NT2/D1 (cell line): ENCODE data around the gene DENND5B.

Experiments
- DNase-seq: peaks from one replicate; pipeline ENCODE4 v3.0.0-alpha.2; 2011; ENCODE audit warnings: low read depth, low spot score
- H3K27me3 ChIP-seq: 2 replicates; pipeline ENCODE4 v1.6.0; 2011; ENCODE audit warnings: mild to moderate bottlenecking; ENCODE audit not compliant: insufficient read length, insufficient read depth
- H3K36me3 ChIP-seq: 2 replicates; pipeline ENCODE4 v1.6.1; 2011; ENCODE audit warnings: mild to moderate bottlenecking, low read length, mixed read lengths; ENCODE audit not compliant: insufficient read depth, insufficient read length
- H3K4me1 ChIP-seq: 2 replicates; pipeline ENCODE4 v1.5.1; 2011; ENCODE audit not compliant: insufficient read depth, insufficient read length
- H3K4me3 ChIP-seq: 2 replicates; pipeline ENCODE4 v1.5.1; 2011; ENCODE audit warnings: low read depth; ENCODE audit not compliant: insufficient read length
- H3K9ac ChIP-seq: 2 replicates; pipeline ENCODE4 v1.6.0; 2011; ENCODE audit warnings: low read depth; ENCODE audit not compliant: insufficient read length
- H3K9me3 ChIP-seq: 2 replicates; pipeline ENCODE4 v1.5.1; 2011; ENCODE audit warnings: mild to moderate bottlenecking, low read length; ENCODE audit not compliant: insufficient read depth
- SUZ12 ChIP-seq: IDR thresholded peaks from 2 replicates; pipeline ENCODE4 v1.6.1; 2011; ENCODE audit not compliant: insufficient read length, insufficient read depth; ENCODE audit errors: extremely low read depth
- YY1 ChIP-seq: IDR thresholded peaks from 2 replicates; pipeline ENCODE4 v1.6.1; 2011; ENCODE audit not compliant: insufficient read length, insufficient read depth
- ZNF274 ChIP-seq: IDR thresholded peaks from 2 replicates; pipeline ENCODE4 v1.6.1; 2011; ENCODE audit warnings: mild to moderate bottlenecking, low read depth, low read length

Gene DENND5B

GRCh38 chr12:31536672-31537071 lies 54.3 kb downstream of the DENND5B start:
- Histone ChIP-seq H3K4me1 (peaks cover 4% of the 10 kb centered on the region), H3K36me3 (no peaks in the 10 kb centered on the region), H3K27me3 (no peaks in the 10 kb centered on the region), H3K9ac (no peak overlapping the region), H3K4me3 (no peak overlapping the region), H3K9me3 (peaks cover 11% of the 10 kb centered on the region)
- TF ChIP-seq YY1 (no peak), ZNF274 (no peak), SUZ12 (no peak)
- no peak for DNase-seq

GRCh38 chr12:31533470-31533869 lies 57.5 kb downstream of the DENND5B start:
- no peak overlapping the region for H3K9ac ChIP-seq
- TF ChIP-seq ZNF274, result no peak
- no peak for TF ChIP-seq YY1
- TF ChIP-seq SUZ12, result no peak
- 0 out of 2 replicates have a peak, but pooled peaks cover 7% of the 10 kb centered on the region for H3K9me3 ChIP-seq
- H3K36me3 ChIP-seq, result no peaks in the 10 kb centered on the region
- no peak overlapping the region for H3K4me3 ChIP-seq
- no peak for DNase-seq
- H3K4me1 ChIP-seq, result peaks cover 4% of the 10 kb centered on the region
- no peaks in the 10 kb centered on the region for H3K27me3 ChIP-seq

GRCh38 chr12:31531893-31532292 lies 59.0 kb downstream of the DENND5B start:
- no peak overlapping the region for H3K4me3 ChIP-seq
- no peaks in the 10 kb centered on the region for H3K27me3 ChIP-seq
- H3K4me1 ChIP-seq, result peaks cover 4% of the 10 kb centered on the region
- DNase-seq, result no peak
- TF ChIP-seq SUZ12 (no peak), YY1 (no peak), ZNF274 (no peak)
- no peaks in the 10 kb centered on the region for H3K36me3 ChIP-seq
- no peaks in the 10 kb centered on the region for H3K9me3 ChIP-seq
- no peak overlapping the region for H3K9ac ChIP-seq

GRCh38 chr12:31528095-31528494 lies 62.8 kb downstream of the DENND5B start:
- Histone ChIP-seq H3K27me3 (no peaks in the 10 kb centered on the region), H3K4me1 (peaks cover 2% of the 10 kb centered on the region), H3K9ac (no peak overlapping the region), H3K4me3 (no peak overlapping the region), H3K9me3 (no peaks in the 10 kb centered on the region), H3K36me3 (no peaks in the 10 kb centered on the region)
- DNase-seq, result no peak
- TF ChIP-seq SUZ12 (no peak), ZNF274 (no peak), YY1 (no peak)

- no peak overlapping the region for H3K4me3 ChIP-seq
- peaks cover 2% of the 10 kb centered on the region for H3K4me1 ChIP-seq
- H3K27me3 ChIP-seq, result no peaks in the 10 kb centered on the region
- no peaks in the 10 kb centered on the region for H3K9me3 ChIP-seq
- H3K36me3 ChIP-seq, result no peaks in the 10 kb centered on the region
- no peak for DNase-seq
- no peak overlapping the region for H3K9ac ChIP-seq
- no peak for TF ChIP-seq YY1
- no peak for TF ChIP-seq SUZ12
- no peak for TF ChIP-seq ZNF274
Measured at GRCh38 chr12:31527083-31527482, 63.9 kb downstream of the DENND5B start.

- Histone ChIP-seq H3K36me3 (no peaks in the 10 kb centered on the region), H3K9me3 (no peaks in the 10 kb centered on the region), H3K4me3 (no peak overlapping the region), H3K4me1 (peaks cover 2% of the 10 kb centered on the region), H3K27me3 (no peaks in the 10 kb centered on the region), H3K9ac (no peak overlapping the region)
- TF ChIP-seq ZNF274, result no peak
- TF ChIP-seq SUZ12, result no peak
- no peak for TF ChIP-seq YY1
- no peak for DNase-seq
Measured at GRCh38 chr12:31526158-31526546, 64.8 kb downstream of the DENND5B start.

GRCh38 chr12:31525496-31526157 lies 65.3 kb downstream of the DENND5B start:
- Histone ChIP-seq H3K36me3 (no peaks in the 10 kb centered on the region), H3K9ac (no peak overlapping the region), H3K27me3 (no peaks in the 10 kb centered on the region), H3K9me3 (no peaks in the 10 kb centered on the region), H3K4me1 (peaks cover 2% of the 10 kb centered on the region), H3K4me3 (no peak overlapping the region)
- DNase-seq, result no peak
- TF ChIP-seq YY1 (no peak), SUZ12 (no peak), ZNF274 (no peak)
